Liver (tissue), 9 donors: Measurements from ENCODE around the gene OLIG1. TPM values are rescaled to one million over a fixed set of nuclear protein-coding genes. Genes with fewer than 3 reads are reported as not detected.

Source experiments
- DNase-seq: peaks from one replicate; pipeline ENCODE4 v3.0.0-alpha.2; 2017; ENCODE audit warnings: low spot score
- H3K27ac ChIP-seq, 2 donors: one replicate each; pipeline ENCODE4 v1.7.0; 2013; ENCODE audit warnings: inconsistent platforms in 2 of 2, low read length in 2 of 2, control low read depth in 1 of 2, low read depth in 1 of 2, mild to moderate bottlenecking in 1 of 2
- H3K27me3 ChIP-seq, 4 donors: one replicate each; pipeline versions ENCODE4 v1.6.1 to v1.7.0; 2013; ENCODE audit warnings: low read length in 3 of 4, inconsistent platforms in 1 of 4, mild to moderate bottlenecking in 1 of 4, moderate library complexity in 1 of 4; ENCODE audit not compliant: control insufficient read depth in 4 of 4, insufficient read depth in 4 of 4
- H3K36me3 ChIP-seq, 4 donors: one replicate each; pipeline versions ENCODE4 v1.6.1 to v1.7.0; 2013; ENCODE audit warnings: low read length in 3 of 4, mild to moderate bottlenecking in 3 of 4, low read depth in 1 of 4, moderate library complexity in 1 of 4; ENCODE audit not compliant: control insufficient read depth in 4 of 4, insufficient read depth in 3 of 4
- H3K4me1 ChIP-seq, 4 donors: one replicate each; pipeline versions ENCODE4 v1.6.1 to v1.7.0; 2013; ENCODE audit warnings: low read length in 3 of 4, mild to moderate bottlenecking in 3 of 4, moderate library complexity in 1 of 4; ENCODE audit not compliant: control insufficient read depth in 4 of 4, insufficient read depth in 4 of 4
- H3K4me3 ChIP-seq, 3 donors: one replicate each; pipeline versions ENCODE4 v1.6.1 to v1.7.0; 2013; ENCODE audit warnings: low read length in 3 of 3, control low read depth in 1 of 3, low read depth in 1 of 3, mild to moderate bottlenecking in 1 of 3
- H3K9ac ChIP-seq, 2 donors: one replicate each; pipeline ENCODE4 v1.7.0; 2013; ENCODE audit warnings: low read length in 2 of 2, mild to moderate bottlenecking in 2 of 2, moderate library complexity in 2 of 2, control low read depth in 1 of 2, low read depth in 1 of 2
- H3K9me3 ChIP-seq, 4 donors: one replicate each; pipeline versions ENCODE4 v1.6.1 to v1.7.0; 2013; ENCODE audit warnings: low read length in 3 of 4; ENCODE audit not compliant: control insufficient read depth in 4 of 4
- ATF3 ChIP-seq: IDR thresholded peaks from 2 replicates; pipeline ENCODE4 v1.6.1; 2016; ENCODE audit warnings: antibody characterized with exemption
- CTCF ChIP-seq: fragments of 150-350 bp; IDR thresholded peaks from 2 replicates; pipeline ENCODE4 v1.5.1; 2017; ENCODE audit warnings: improper control_type of control experiment, low read depth, low read length; ENCODE audit not compliant: missing input control
- EGR1 ChIP-seq, 2 donors: IDR thresholded peaks; 2 replicates each; pipeline ENCODE4 v1.6.1; 2016 to 2018; ENCODE audit warnings: antibody characterized with exemption in 2 of 2, low read depth in 2 of 2
- FOXA1 ChIP-seq: IDR thresholded peaks from 2 replicates; pipeline ENCODE4 v1.6.1; 2016; ENCODE audit warnings: antibody characterized with exemption
- FOXA2 ChIP-seq: IDR thresholded peaks from 2 replicates; pipeline ENCODE4 v1.6.1; 2016; ENCODE audit warnings: antibody characterized with exemption
- GABPA ChIP-seq, 2 donors: IDR thresholded peaks in 1 of 2; conservative IDR thresholded peaks in 1 of 2; 2 replicates each; pipeline ENCODE4 v1.6.1; 2016; ENCODE audit warnings: antibody characterized with exemption in 2 of 2, mild to moderate bottlenecking in 1 of 2, moderate library complexity in 1 of 2
- HNF4A ChIP-seq, 2 donors: conservative IDR thresholded peaks; 2 replicates each; pipeline ENCODE4 v1.6.1; 2016; ENCODE audit warnings: antibody characterized with exemption in 2 of 2, mild to moderate bottlenecking in 2 of 2
- HNF4G ChIP-seq: IDR thresholded peaks from 2 replicates; pipeline ENCODE4 v1.6.1; 2016; ENCODE audit warnings: antibody characterized with exemption
- JUND ChIP-seq, 2 donors: IDR thresholded peaks; 2 replicates each; pipeline ENCODE4 v1.6.1; 2016; ENCODE audit warnings: antibody characterized with exemption in 2 of 2
- MAX ChIP-seq: IDR thresholded peaks from 2 replicates; pipeline ENCODE4 v1.6.1; 2016; ENCODE audit warnings: antibody characterized with exemption
- NR2F2 ChIP-seq: IDR thresholded peaks from 2 replicates; pipeline ENCODE4 v1.6.1; 2016; ENCODE audit warnings: antibody characterized with exemption
- RAD21 ChIP-seq, 2 donors: IDR thresholded peaks; 2 replicates each; pipeline ENCODE4 v1.6.1; 2016; ENCODE audit warnings: antibody characterized with exemption in 2 of 2, mild to moderate bottlenecking in 2 of 2
- REST ChIP-seq: IDR thresholded peaks from 2 replicates; pipeline ENCODE4 v1.6.1; 2016; ENCODE audit warnings: antibody characterized with exemption, mild to moderate bottlenecking
- RXRA ChIP-seq, 2 donors: IDR thresholded peaks; 2 replicates each; pipeline ENCODE4 v1.6.1; 2017 to 2018; ENCODE audit warnings: antibody characterized with exemption in 2 of 2, mild to moderate bottlenecking in 1 of 2
- SP1 ChIP-seq: IDR thresholded peaks from 2 replicates; pipeline ENCODE4 v1.6.1; 2018; ENCODE audit warnings: antibody characterized with exemption, mild to moderate bottlenecking
- TAF1 ChIP-seq: conservative IDR thresholded peaks from 2 replicates; pipeline ENCODE4 v1.6.1; 2016; ENCODE audit warnings: antibody characterized with exemption, mild to moderate bottlenecking
- YY1 ChIP-seq: IDR thresholded peaks from 2 replicates; pipeline ENCODE4 v1.6.1; 2016; ENCODE audit warnings: antibody characterized with exemption, mild to moderate bottlenecking
- ZBTB33 ChIP-seq: IDR thresholded peaks from 2 replicates; pipeline ENCODE4 v1.6.1; 2016; ENCODE audit warnings: antibody characterized with exemption
- WGBS: extraction: QIAGEN DNeasy Blood & Tissue Kit; methylation state at CpG from one replicate; pipeline ENCODE4 v1.1.7; 2013; 5-methylcytosine and 5-hydroxymethylcytosine counted together
- polyA plus RNA-seq, 2 donors: library from polyadenylated mRNA; stranded (reverse) in 1 of 2; unstranded in 1 of 2; fragments of 200-250 nt in 1 of 2; fragments of >200 nt in 1 of 2; fragmentation: Nextera tagmentation in 1 of 2; extraction: Ambion mirVana in 1 of 2; gene quantifications; one replicate each; pipeline versions ENCODE4 v1.2.1 to v1.2.3, GENCODE V29; 2013 to 2015
- total RNA-seq, 2 donors: library from RNA; depleted of rRNA; stranded (reverse); fragments of >200 nt; gene quantifications; one replicate each; pipeline ENCODE4 v1.2.3, GENCODE V29; 2014
- donor health status: healthy.
- donor health status: healthy.
- donor health status: healthy.
- donor health status: healthy.
- donor health status: healthy.

Gene OLIG1
- total and polyA plus RNA-seq, 4 donors, result 0.19 TPM; not detected in 3

- Histone ChIP-seq H3K36me3 (no peaks in the 10 kb centered on the region), H3K9ac (no peak overlapping the region), H3K27me3 (peaks cover 0 to 7% (median 0%) of the 10 kb centered on the region in 4 donors), H3K27ac (no peak overlapping the region), H3K4me1 (no peaks in the 10 kb centered on the region), H3K4me3 (no peak overlapping the region), H3K9me3 (no peaks in the 10 kb centered on the region)
- no peak for DNase-seq
- TF ChIP-seq REST (no peak), MAX (no peak), YY1 (no peak), RAD21 (IDR thresholded peaks at IDR 0.05) (no peak), FOXA2 (no peak), RXRA (IDR thresholded peaks at IDR 0.05) (no peak), HNF4A (conservative IDR thresholded peaks at IDR 0.05) (no peak), JUND (IDR thresholded peaks at IDR 0.05) (no peak), TAF1 (no peak), SP1 (no peak)
- 59% methylated on average over 8 of the region's 8 CpGs for WGBS
Observed at GRCh38 chr21:33116676-33117075, 46.7 kb downstream of the OLIG1 start.

- TF ChIP-seq REST (no peak), EGR1 (IDR thresholded peaks at IDR 0.05; ENCODE audit: low read depth in 2 of 2) (no peak), JUND (IDR thresholded peaks at IDR 0.05) (no peak), MAX (no peak), ATF3 (no peak), FOXA2 (no peak), TAF1 (no peak), FOXA1 (no peak), CTCF (no peak), RAD21 (IDR thresholded peaks at IDR 0.05) (no peak), SP1 (no peak), ZBTB33 (no peak), GABPA (IDR thresholded peaks at IDR 0.05 in 1 of 2, conservative IDR thresholded peaks at IDR 0.05 in 1 of 2) (no peak), HNF4G (no peak), HNF4A (conservative IDR thresholded peaks at IDR 0.05) (no peak), YY1 (no peak), RXRA (IDR thresholded peaks at IDR 0.05) (no peak), NR2F2 (no peak)
- Histone ChIP-seq H3K9me3 (no peaks in the 10 kb centered on the region), H3K27me3 (peaks cover 0 to 7% (median 0%) of the 10 kb centered on the region in 4 donors), H3K9ac (no peak overlapping the region), H3K27ac (no peak overlapping the region), H3K4me3 (no peak overlapping the region), H3K36me3 (no peaks in the 10 kb centered on the region), H3K4me1 (no peaks in the 10 kb centered on the region)
- 82% methylated on average over 16 of the region's 16 CpGs for whole genome bisulfite sequencing
- DNase-seq, result no peak
Observed at GRCh38 chr21:33117101-33117888, 47.4 kb downstream of the OLIG1 start.
